Measurements from ENCODE around the gene AGFG1. TPM values are rescaled to one million over a fixed set of nuclear protein-coding genes. Genes with fewer than 3 reads are reported as not detected.
"Not testable (repeated sequence)": the region's sequence is repeated elsewhere in the genome, so short reads cannot be mapped to it uniquely, and the experiment has no call there.

The AGFG1 gene
- total RNA-seq, 2 experiments from 2014 or later = 119 to 127 TPM

GRCh38 chr2:227518278-227518865 lies 46.4 kb downstream of the AGFG1 start:
- H3K36me3 Mint-ChIP-seq; H3K9me3 Mint-ChIP-seq; H3K27me3 Mint-ChIP-seq; H3K4me3 Mint-ChIP-seq; DNase-seq; intact Hi-C loops (cut with micrococcal nuclease); CTCF ChIA-PET; POLR2A ChIA-PET; H3K27ac Mint-ChIP-seq: not testable (repeated sequence)
- peaks cover 48% of the 10 kb centered on the region for H3K4me1 Mint-ChIP-seq (ENCODE audit: low read depth)

DNA sequence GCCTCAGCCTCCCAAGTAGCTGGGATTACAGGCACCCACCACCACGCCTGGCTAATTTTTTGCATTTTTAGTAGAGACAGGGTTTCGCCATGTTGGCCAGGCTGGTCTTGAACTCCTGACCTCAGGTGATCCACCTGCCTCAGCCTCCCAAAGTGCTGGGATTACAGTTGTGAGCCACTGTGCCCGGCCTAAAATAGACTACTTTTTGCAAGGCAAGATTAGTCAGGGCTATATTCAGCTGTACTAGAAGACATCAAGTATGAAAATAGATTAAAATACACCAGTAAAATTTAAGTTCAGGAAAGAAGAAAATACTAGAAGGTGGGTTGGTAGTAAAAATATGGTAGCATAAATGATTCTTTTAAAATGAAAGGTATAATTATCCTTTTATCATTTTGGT lies 49.2 kb downstream of the AGFG1 start:
- POLR2A ChIA-PET; H3K27me3 Mint-ChIP-seq; H3K27ac Mint-ChIP-seq; H3K9me3 Mint-ChIP-seq; DNase-seq; H3K4me3 Mint-ChIP-seq; intact Hi-C loops (cut with micrococcal nuclease); CTCF ChIA-PET: not testable (repeated sequence)
- Mint-ChIP-seq H3K36me3 (peaks cover 18% of the 10 kb centered on the region), H3K4me1 (ENCODE audit: low read depth) (peaks cover 28% of the 10 kb centered on the region)

DNA sequence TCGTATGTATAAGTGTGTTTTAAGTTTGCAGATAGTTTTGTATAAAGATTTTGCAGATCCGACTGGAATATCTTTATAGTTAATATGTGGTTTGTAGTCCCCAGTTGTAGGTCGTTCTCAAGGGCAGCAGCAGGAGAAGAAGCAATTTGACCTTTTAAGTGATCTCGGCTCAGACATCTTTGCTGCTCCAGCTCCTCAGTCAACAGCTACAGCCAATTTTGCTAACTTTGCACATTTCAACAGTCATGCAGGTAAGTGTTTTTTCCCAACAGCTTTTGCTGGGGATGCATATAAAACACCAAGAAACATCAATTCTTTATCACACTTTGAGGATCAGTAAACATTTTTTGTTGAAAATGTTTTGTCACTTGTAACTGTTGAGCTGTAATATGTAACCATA lies 52.7 kb downstream of the AGFG1 start:
- no peaks in the 10 kb centered on the region for H3K9me3 Mint-ChIP-seq
- peaks cover 32% of the 10 kb centered on the region for H3K4me1 Mint-ChIP-seq (ENCODE audit: low read depth)
- H3K4me3 Mint-ChIP-seq = no peak overlapping the region
- no peak for DNase-seq
- intact Hi-C loops (cut with micrococcal nuclease) = loop anchor here (1.0 kb wide), 1 partner anchor 14 kb away; no protein-coding TSS in a partner anchor
- CTCF ChIA-PET = no interaction called here
- peaks cover 27% of the 10 kb centered on the region for H3K36me3 Mint-ChIP-seq
- no peak overlapping the region for H3K27ac Mint-ChIP-seq
- POLR2A ChIA-PET = no interaction called here
- no peaks in the 10 kb centered on the region for H3K27me3 Mint-ChIP-seq

DNA sequence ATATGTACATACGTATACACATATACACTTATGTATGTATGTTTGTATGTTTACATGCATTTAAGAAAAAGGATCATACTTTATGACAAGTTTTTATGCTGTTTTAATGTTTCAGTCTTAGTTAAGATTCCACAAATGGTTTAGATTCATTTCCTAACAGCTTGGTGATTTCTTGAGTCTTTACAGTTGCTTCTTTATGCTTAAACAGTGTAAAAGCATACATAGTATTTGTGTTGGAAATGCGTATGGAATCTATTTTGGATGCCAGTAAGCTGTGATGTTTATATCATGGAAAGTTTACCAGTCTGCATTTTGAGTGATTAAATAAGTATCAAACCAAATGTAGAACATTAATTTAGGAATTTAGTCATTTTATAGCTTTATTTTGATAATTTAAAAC lies 55.4 kb downstream of the AGFG1 start:
- ChIA-PET CTCF (no interaction called here), POLR2A (no interaction called here)
- H3K9me3 Mint-ChIP-seq = no peaks in the 10 kb centered on the region
- intact Hi-C loops (cut with micrococcal nuclease) = no loop called here
- no peaks in the 10 kb centered on the region for H3K27me3 Mint-ChIP-seq
- H3K4me3 Mint-ChIP-seq = no peak overlapping the region
- H3K4me1 Mint-ChIP-seq (ENCODE audit: low read depth) = peaks cover 20% of the 10 kb centered on the region
- H3K27ac Mint-ChIP-seq = no peak overlapping the region
- H3K36me3 Mint-ChIP-seq = peaks cover 31% of the 10 kb centered on the region
- no peak for DNase-seq

DNA sequence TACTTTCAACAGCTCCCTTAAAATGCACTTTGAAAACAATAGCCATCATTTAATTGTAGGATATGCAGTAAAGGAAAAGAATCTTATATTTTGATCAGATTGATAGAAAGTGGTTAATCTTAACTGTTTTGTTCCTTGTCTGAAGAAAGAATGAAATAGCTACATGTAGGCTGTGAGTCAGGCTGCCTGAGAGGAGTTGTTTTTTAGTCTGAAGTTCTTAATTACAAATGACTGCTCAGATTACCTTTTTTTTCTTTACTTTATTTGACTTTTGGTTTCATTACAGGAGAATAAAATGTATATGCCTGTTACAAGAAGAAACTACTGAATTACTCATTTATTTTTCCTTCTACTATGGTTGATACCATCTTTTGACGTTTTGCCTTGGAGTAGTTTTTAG lies 56.8 kb downstream of the AGFG1 start:
- no peaks in the 10 kb centered on the region for H3K27me3 Mint-ChIP-seq
- intact Hi-C loops (cut with micrococcal nuclease) = loop anchor here (2.0 kb wide), 2 partner anchors 46 to 66 kb away; no protein-coding TSS in a partner anchor
- ChIA-PET POLR2A (interaction anchor here (0.6 kb wide), 1 partner anchor 23 kb away, joined by 3 read pairs; no protein-coding TSS in a partner anchor), CTCF (no interaction called here)
- H3K36me3 Mint-ChIP-seq = peaks cover 38% of the 10 kb centered on the region
- H3K9me3 Mint-ChIP-seq = no peaks in the 10 kb centered on the region
- no peak for DNase-seq
- peak overlapping the region; percentile 56 for H3K27ac Mint-ChIP-seq
- H3K4me1 Mint-ChIP-seq (ENCODE audit: low read depth) = peaks cover 22% of the 10 kb centered on the region
- H3K4me3 Mint-ChIP-seq = no peak overlapping the region

DNA sequence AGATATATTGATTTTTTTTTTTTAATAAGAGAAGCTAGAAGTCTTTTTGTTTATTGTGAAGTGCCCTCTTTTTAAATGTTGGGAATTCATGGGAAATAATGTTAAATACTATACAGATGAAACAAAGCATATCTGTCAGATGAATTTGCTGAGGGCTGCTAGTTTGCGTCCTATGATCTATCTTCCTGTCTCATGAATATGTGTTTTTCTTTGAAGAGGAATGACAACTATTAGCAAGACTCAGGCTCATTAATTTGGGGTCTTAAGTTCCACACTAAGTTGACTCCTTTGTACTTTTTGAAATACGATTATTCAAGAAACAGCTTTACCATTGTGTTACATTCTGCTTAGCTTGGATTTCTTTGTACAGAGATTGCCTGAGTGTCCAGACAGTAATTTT lies 57.9 kb downstream of the AGFG1 start:
- Mint-ChIP-seq H3K27ac (no peak overlapping the region), H3K4me3 (no peak overlapping the region), H3K27me3 (no peaks in the 10 kb centered on the region), H3K36me3 (peaks cover 34% of the 10 kb centered on the region), H3K4me1 (ENCODE audit: low read depth) (peaks cover 21% of the 10 kb centered on the region), H3K9me3 (no peaks in the 10 kb centered on the region)
- intact Hi-C loops (cut with micrococcal nuclease) = loop anchor here (2.0 kb wide), 2 partner anchors 47 to 67 kb away; no protein-coding TSS in a partner anchor
- CTCF ChIA-PET = interaction anchor here (0.6 to 1.6 kb wide), 2 partner anchors 124 to 284 kb away, joined by 3 to 5 read pairs; no protein-coding TSS in a partner anchor
- POLR2A ChIA-PET = no interaction called here
- DNase-seq = no peak

DNA sequence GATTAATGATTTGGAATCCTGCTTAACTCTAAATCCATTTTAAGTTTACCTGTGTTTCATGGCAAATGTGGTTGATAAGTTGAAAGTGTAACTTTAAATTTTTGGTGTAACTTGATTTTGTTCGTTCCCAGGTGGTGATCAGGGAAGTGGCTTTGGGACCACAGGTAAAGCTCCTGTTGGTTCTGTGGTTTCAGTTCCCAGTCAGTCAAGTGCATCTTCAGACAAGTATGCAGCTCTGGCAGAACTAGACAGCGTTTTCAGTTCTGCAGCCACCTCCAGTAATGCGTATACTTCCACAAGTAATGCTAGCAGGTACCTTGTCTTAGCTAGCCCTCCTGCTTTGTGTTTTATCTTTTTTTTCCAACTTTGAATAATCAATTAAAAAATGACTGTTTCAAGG lies 62.8 kb downstream of the AGFG1 start:
- Mint-ChIP-seq H3K27ac (no peak overlapping the region), H3K4me3 (no peak overlapping the region), H3K36me3 (peaks cover 50% of the 10 kb centered on the region), H3K27me3 (no peaks in the 10 kb centered on the region), H3K9me3 (peaks cover 2% of the 10 kb centered on the region), H3K4me1 (ENCODE audit: low read depth) (peaks cover 13% of the 10 kb centered on the region)
- DNase-seq = no peak
- intact Hi-C loops (cut with micrococcal nuclease) = no loop called here
- CTCF ChIA-PET = no interaction called here
- POLR2A ChIA-PET = no interaction called here

GRCh38 chr2:227536445-227536844 lies 64.5 kb downstream of the AGFG1 start:
- Mint-ChIP-seq H3K4me3 (no peak overlapping the region), H3K27me3 (no peaks in the 10 kb centered on the region), H3K9me3 (peaks cover 14% of the 10 kb centered on the region), H3K4me1 (ENCODE audit: low read depth) (peaks cover 13% of the 10 kb centered on the region), H3K36me3 (peaks cover 62% of the 10 kb centered on the region), H3K27ac (no peak overlapping the region)
- DNase-seq = no peak
- ChIA-PET POLR2A (no interaction called here), CTCF (no interaction called here)
- intact Hi-C loops (cut with micrococcal nuclease) = no loop called here

DNA sequence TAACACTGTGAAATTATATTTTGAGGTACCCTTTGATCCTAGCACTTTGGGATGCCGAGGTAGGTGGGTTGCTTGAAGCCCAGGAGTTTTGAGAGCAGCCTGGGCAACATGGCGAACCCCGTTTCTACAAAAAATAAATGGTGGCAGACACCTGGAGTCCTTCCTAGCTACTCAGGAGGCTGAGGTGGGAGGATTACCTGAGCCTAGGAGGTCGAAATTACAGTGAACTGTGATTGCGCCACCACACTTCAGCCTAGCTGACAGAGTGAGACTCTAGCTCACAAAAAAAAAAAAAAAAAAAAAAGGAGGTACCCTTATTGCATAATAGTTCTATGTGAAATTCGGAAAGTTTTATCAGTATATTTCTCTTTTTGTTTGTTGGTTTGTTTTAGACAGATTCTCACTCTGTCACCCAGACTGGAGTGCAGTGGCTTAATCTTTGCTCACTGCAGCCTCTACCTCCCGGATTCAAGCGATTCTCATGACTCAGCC lies 67.6 kb downstream of the AGFG1 start:
- H3K27me3 Mint-ChIP-seq = no peaks in the 10 kb centered on the region
- H3K4me3 Mint-ChIP-seq = no peak overlapping the region
- no peak for DNase-seq
- H3K27ac Mint-ChIP-seq = no peak overlapping the region
- POLR2A ChIA-PET = no interaction called here
- H3K4me1 Mint-ChIP-seq (ENCODE audit: low read depth) = peaks cover 8% of the 10 kb centered on the region
- H3K36me3 Mint-ChIP-seq = peaks cover 65% of the 10 kb centered on the region
- CTCF ChIA-PET = no interaction called here
- peaks cover 14% of the 10 kb centered on the region for H3K9me3 Mint-ChIP-seq
- intact Hi-C loops (cut with micrococcal nuclease) = no loop called here

DNA sequence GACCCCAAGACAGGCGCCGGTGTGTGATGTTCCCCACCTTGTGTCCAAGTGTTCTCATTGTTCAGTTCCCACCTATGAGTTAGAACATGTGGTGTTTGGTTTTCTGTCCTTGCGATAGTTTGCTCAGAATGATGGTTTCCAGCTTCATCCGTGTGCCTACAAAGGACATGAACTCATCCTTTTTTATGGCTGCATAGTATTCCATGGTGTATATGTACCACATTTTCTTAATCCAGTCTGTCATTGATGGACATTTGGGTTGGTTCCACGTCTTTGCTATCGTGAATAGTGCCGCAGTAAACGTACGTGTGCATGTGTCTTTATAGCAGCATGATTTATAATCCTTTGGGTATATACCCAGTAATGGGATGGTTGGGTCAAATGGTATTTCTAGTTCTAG lies 68.4 kb downstream of the AGFG1 start:
- DNase-seq; H3K4me3 Mint-ChIP-seq; POLR2A ChIA-PET; CTCF ChIA-PET; intact Hi-C loops (cut with micrococcal nuclease); H3K27ac Mint-ChIP-seq; H3K27me3 Mint-ChIP-seq: not testable (repeated sequence)
- Mint-ChIP-seq H3K4me1 (ENCODE audit: low read depth) (peaks cover 13% of the 10 kb centered on the region), H3K36me3 (peaks cover 71% of the 10 kb centered on the region), H3K9me3 (peaks cover 14% of the 10 kb centered on the region)

- Mint-ChIP-seq H3K27me3 (no peaks in the 10 kb centered on the region), H3K9me3 (peaks cover 2% of the 10 kb centered on the region), H3K4me1 (ENCODE audit: low read depth) (peaks cover 5% of the 10 kb centered on the region), H3K4me3 (no peak overlapping the region), H3K36me3 (peaks cover 49% of the 10 kb centered on the region), H3K27ac (no peak overlapping the region)
- ChIA-PET POLR2A (no interaction called here), CTCF (interaction anchor here (0.7 to 1.7 kb wide), 5 partner anchors 8 to 220 kb away, joined by 3 to 5 read pairs (median 3); no protein-coding TSS in a partner anchor)
- intact Hi-C loops (cut with micrococcal nuclease) = no loop called here
- peak; percentile 39 for DNase-seq
Observed at GRCh38 chr2:227545990-227546389, 74.0 kb downstream of the AGFG1 start.

DNA sequence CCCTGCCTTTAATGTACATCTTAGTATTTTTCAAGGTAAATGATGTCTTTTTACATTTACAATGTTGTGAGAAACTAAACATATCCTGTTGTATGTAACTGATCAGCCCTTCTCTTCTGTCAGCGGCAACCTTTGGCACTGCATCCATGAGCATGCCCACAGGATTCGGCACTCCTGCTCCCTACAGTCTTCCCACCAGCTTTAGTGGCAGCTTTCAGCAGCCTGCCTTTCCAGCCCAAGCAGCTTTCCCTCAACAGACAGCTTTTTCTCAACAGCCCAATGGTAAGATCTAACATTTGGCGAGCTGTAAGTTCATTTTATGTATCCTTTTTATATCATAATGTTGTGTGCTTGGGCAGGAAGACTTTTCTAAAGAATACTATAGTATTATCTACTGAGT lies 79.9 kb downstream of the AGFG1 start:
- Mint-ChIP-seq H3K36me3 (peaks cover 32% of the 10 kb centered on the region), H3K9me3 (no peaks in the 10 kb centered on the region), H3K27ac (no peak overlapping the region), H3K4me1 (ENCODE audit: low read depth) (peaks cover 5% of the 10 kb centered on the region), H3K27me3 (no peaks in the 10 kb centered on the region), H3K4me3 (no peak overlapping the region)
- intact Hi-C loops (cut with micrococcal nuclease) = no loop called here
- no peak for DNase-seq
- ChIA-PET POLR2A (no interaction called here), CTCF (no interaction called here)

DNA sequence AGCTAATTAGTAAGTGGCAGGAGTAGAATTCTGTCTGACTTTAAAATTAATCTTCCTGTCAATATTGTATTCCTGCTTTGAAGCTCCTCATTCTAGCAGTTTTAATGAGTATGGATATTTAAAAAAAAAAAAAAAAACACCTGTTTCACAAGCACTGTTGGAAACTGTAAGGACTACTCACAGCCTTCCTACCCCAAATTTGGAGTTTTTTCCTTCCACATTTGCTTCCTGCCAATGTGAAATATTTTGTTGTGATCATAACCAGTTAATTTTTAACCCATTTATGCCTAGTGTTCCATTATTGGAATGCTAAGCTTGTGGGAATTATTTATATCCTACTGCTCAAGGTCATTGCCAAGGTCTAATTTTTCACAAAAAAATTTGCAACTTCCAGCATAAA lies 90.6 kb downstream of the AGFG1 start:
- Mint-ChIP-seq H3K27ac (no peak overlapping the region), H3K36me3 (peaks cover 4% of the 10 kb centered on the region), H3K9me3 (no peaks in the 10 kb centered on the region), H3K4me3 (no peak overlapping the region), H3K27me3 (no peaks in the 10 kb centered on the region), H3K4me1 (ENCODE audit: low read depth) (no peaks in the 10 kb centered on the region)
- ChIA-PET CTCF (no interaction called here), POLR2A (no interaction called here)
- no peak for DNase-seq
- intact Hi-C loops (cut with micrococcal nuclease) = no loop called here

All from activated CD4-positive, alpha-beta memory T cell treated with anti-CD3 and anti-CD28 coated beads for 36 hours (primary cell).